Vagina (tissue), 2 donors: ENCODE measurements around the gene CCDC88A.

Experiments
- CTCF ChIP-seq, 3 experiments: fragments of 450-650 bp in 2 of 3; fragments of 200-600 bp in 1 of 3; sonication (generic) in 1 of 3; IDR thresholded peaks; one replicate each; pipeline ENCODE4 v1.5.1; 2017 to 2019; ENCODE audit warnings: antibody characterized with exemption in 3 of 3, mild to moderate bottlenecking in 2 of 3, moderate library complexity in 2 of 3
- POLR2A ChIP-seq, 2 donors: fragments of 450-650 bp; IDR thresholded peaks; one replicate each; pipeline ENCODE4 v1.6.1; 2017; ENCODE audit warnings: antibody characterized with exemption in 2 of 2, mild to moderate bottlenecking in 2 of 2, moderate library complexity in 2 of 2
- POLR2AphosphoS5 ChIP-seq, 2 donors: sonication (generic); formaldehyde crosslinking; IDR thresholded peaks; one replicate each; pipeline ENCODE4 v1.9.0; 2017; ENCODE audit warnings: antibody characterized with exemption in 2 of 2, mild to moderate bottlenecking in 2 of 2, low read depth in 1 of 2; ENCODE audit not compliant: insufficient read depth in 1 of 2

- TF ChIP-seq POLR2A (IDR thresholded peaks at IDR 0.05) (no peak), POLR2AphosphoS5 (IDR thresholded peaks at IDR 0.05; ENCODE audit: insufficient read depth in 1 of 2, low read depth in 1 of 2) (no peak), CTCF (IDR thresholded peaks at IDR 0.05) (no peak)
These were observed 32.0 kb upstream of the CCDC88A start for GRCh38 chr2:55451699-55452098.
